GM19351 (cell line): ENCODE measurements around the gene LIPT2.

Source experiments
- ATAC-seq: cut with Tn5 transposase; IDR thresholded peaks from one replicate; pipeline ENCODE4 v1.9.1; 2021; ENCODE audit warnings: mild to moderate bottlenecking, moderate library complexity; ENCODE audit not compliant: unreplicated experiment

LIPT2 gene

GRCh38 chr11:74504100-74504691 lies 10.7 kb upstream of the LIPT2 start:
- no peak for ATAC-seq

- ATAC-seq, result no peak
Measured at GRCh38 chr11:74494916-74495315, 1.4 kb upstream of the LIPT2 start.

GRCh38 chr11:74493791-74494630 lies 487 bp upstream of the LIPT2 start:
- ATAC-seq, result no peak

GRCh38 chr11:74492084-74492483 lies 1.4 kb downstream of the LIPT2 start:
- no peak for ATAC-seq

- ATAC-seq, result no peak
Measured at GRCh38 chr11:74490941-74491340, 2.6 kb downstream of the LIPT2 start.

DNA sequence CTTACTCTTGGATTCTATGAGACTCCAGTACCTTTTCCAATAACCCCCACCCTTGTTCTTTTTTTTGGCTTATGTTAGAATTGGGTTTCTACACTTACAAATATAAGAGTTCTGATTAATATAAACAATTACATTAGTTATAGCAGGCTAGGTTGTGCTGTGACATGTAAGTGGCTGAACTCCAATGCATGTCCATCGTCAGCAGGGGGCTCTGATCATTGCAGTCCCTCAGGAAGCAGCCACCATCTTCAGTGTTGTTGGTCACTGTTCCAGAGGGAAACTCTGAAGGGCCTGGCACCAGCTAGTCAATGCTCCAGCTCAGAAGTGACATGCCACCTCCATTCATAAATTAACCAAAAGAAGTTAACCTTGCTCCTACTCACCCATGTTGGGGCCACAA lies 5.6 kb downstream of the LIPT2 start:
- ATAC-seq, result no peak

DNA sequence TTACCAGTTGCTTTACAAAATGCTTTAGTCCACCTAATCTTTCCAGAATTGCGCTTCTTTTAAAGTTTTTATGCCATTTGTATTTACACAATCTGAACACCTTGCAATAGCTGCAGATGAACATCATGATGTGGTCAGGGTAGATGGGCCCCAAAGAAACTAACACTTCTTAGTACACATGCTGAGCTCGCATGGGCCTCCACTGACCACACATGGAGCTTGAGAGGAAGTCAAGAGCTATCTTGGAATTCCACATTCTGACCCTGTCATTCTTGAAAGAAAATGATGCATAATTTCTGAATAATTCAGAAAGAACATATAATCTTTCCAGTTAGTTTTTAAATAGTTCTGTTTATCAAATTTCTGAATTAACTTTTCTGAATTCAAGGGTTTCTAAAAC lies 7.7 kb downstream of the LIPT2 start:
- no peak for ATAC-seq

DNA sequence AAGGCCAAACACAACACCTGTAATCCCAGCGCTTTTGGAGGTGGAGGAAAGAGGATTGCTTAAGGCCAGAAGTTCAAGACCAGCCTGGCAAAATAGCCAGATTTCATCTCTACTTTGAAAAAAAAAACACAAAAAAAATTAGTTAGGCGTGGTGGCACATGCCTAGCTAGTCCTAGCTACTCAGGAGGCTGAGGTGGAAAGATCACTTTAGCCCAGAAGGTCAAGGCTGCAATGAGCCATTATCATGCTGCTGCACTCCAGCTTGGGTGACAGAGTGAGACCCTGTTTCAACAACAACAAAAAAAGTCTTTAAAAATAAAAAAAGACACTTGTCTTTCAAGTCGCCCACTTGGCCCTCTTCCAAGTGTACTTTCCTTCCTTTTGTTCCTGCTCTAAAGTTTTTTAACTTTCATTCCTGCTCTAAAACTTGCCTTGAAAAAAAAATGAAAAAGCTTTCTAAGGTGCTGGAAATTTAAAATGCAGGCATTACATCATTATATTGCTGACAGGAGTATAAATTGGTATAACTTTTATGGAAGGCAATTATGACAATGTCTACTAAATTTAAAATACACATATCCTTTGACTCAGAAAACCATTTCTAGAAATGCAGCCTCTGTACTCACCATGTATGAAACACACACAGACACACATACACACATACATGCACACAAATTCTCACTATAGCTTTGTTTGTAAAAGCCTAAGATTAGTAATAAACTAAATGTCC lies 12.7 kb downstream of the LIPT2 start:
- no peak for ATAC-seq

DNA sequence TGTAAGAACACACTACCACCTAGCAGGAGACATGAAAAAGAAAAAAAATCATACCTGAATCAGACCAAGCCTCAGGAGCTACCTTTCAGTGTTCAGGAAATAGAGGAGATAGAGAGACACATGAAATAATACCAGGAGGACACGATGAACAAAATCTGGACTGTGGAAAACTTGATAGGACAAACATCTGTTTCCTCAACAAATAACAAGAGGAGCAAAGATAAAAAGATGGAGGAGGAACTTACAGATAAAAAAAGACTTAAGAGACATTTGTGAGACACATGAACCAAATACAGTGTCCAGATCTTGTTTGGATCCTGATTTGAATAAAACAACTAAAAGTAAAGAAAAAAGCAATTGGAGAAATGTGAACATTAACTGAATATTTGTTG lies 13.8 kb downstream of the LIPT2 start:
- no peak for ATAC-seq

DNA sequence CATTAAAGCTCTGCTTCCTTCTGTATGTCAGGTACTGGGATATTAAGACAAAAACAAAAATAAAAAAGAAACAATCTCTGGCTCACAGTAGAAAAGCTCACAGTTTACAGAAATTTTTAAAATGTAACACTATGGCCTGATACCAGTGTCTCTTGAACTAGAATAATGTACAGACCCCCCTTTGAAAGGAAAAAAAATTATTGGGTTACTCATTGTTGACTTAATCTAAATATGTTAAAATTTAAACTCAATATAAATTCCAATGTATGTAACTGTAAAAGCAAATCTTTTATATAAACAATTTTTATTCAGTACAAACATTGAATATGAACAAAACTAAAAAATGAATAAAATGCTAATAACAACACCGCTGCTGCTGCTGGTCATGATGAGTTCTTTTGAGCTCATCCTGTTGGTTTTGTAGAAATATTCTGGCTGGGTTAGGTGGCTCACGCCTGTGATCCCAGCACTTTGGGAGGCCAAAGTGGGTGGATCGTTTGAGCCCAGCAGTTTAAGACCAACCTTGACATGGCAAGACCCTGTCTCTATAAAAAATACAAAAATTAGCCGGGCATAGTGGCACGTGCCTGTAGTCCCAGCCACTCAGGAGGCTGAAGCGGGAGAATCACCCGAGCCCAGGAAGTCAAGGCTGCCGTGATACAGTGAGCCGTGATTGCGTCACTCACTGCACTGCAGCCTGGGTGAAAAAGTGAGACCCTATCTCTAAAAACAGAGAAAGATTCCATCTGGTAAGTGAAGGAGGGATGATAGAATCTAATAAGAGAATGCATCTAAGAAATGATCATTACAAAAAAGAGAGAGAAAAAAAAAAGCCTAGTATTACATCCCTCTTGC lies 14.4 kb downstream of the LIPT2 start:
- ATAC-seq, result no peak

DNA sequence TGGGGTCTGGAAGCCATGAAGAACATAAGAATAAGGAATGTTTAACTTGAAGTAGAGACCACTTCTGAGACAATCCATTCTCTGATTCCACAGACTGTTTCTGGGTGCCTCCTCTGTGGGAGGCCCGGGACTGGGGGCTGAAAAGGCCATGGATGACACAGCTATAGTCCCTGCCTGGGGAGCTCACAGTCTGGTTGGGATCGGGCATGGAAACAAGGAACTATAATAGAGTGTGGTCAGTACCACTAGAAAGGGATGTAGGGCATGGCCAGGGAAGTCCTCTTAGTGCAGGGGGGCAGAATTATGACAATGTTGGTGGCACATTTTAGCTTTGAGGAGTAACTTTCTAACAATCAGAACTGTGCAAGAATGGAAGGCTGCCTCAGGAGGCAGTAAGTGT lies 17.0 kb downstream of the LIPT2 start:
- no peak for ATAC-seq

DNA sequence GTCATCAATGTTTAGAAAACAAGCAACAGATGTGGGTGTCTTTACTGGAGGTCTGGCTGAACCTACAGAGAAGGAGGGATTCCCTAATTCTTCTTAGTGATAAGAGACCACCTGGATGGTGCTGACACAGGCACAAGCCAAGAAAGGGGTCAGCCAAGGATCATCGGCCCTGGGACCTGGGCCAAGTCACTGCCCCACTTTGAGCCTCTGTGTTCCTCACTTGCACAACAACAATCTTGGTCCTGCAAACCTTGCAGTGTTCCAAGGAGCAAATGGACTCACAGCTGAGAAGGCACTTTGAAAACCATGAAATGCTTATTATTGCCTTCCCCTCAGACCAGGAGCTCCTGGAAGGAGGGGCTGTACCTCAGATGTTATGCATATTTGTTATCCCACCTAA lies 19.2 kb downstream of the LIPT2 start:
- ATAC-seq, result no peak

DNA sequence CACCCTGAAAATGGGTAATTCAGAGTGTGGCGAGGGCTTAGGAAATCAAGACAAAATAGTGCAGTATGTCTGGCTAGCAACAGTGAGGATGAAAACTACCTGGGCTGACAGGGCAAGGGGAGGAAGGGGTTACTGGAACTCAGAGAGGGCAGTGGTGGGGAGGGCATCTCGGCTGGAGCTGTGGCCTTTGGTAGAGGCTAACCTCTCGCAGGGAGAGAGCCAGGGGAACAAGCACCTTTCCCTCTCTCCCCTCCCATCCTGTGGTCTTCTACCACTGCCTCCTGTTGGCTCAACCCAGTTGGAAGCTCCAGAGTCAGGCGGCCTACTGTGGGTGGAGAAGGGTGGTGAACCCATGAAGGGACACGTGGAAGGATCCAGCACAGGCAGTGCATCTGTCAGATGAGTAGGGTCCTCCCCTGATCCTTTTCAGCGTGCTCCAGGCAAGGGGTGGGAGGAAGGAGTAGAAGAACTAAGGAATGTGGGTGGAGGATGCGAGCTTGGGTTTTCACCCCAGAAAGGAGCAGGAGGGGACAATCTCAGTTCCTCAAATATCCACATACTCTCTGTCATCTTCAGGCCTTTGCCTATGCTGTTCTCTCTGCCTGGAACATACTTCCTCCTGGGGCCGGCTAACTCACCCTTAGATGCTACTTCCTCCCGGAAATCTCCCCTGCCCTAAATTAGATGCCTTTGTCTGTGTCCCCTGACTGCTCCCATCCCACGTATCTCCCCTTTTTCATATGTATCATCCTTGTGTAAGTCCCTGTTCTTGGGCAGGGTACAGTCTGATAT lies 19.9 kb downstream of the LIPT2 start:
- no peak for ATAC-seq

DNA sequence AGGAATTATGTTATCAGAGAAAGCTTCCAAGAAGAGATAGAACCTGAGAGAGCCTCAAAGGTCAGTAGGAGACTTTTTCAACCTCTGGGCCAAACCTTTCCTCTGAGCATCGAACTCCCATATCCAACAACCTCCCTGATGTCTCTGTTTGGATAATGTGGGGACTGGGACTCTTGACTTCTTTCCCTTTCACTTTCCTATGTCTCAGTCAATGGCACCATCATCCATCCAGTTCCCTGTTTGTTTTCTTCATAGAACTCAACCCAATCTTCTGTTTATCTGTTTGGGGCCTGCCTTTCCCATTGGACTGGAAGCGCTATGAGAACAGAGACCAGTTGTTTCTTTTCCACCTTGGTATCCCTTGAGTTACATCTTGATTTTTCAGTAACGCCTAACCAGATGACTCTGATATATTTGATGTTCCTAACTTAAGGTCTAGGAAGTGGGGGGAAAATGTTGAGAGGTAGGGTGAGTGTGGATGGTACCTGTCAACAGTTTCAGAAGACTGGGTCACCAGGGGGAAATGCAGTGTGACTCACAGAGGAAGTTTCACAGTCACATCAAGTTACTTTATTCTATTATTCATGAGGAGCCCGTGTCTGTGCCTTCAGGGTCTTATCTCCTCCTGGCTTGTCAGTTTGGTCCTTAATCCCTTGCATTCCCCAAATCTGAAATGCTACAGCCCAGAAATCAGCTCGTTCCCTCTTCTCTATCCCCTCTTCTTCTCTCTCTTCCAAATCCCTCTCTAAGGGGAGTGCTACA lies 21.7 kb downstream of the LIPT2 start:
- ATAC-seq, result no peak

DNA sequence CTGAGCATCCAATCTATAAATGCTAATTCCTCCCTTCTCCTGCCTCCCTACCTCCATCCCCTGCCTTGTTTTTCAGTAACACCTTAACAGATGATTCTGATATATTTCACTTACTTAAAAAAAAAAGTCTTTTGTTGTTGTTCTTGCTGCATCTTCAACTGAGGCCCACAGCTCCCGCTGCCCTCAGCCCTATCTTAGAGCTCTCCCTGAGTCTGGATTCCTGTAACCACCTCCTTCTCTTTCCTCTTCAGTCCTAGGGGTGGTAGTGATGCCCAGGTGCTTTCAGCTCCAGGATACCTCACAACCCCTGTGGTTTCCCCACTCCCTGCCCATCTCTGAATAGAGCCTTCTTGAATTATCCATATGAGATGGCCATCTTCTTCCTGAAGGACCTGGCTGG lies 22.5 kb downstream of the LIPT2 start:
- ATAC-seq, result no peak

DNA sequence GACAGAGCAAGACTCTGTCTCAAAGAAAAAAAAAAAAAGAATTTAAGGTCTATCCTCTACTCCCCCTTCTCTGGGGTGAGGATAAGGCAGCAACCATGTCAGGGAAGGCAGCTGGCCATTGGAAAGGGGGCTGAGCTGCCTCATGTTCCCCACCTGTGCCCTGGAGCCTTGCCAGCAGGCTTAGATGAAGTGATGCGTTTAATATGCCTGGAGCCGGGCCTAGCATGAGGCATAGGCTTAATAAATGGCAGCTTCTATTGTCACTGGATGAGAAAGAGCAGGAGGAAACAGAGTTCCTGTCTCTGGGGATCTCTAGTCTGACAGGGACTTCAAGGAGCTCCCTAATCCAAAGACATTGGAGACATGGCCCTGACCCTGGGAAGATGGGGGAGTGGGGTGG lies 23.0 kb downstream of the LIPT2 start:
- ATAC-seq, result no peak

GRCh38 chr11:74468936-74469335 lies 24.6 kb downstream of the LIPT2 start:
- ATAC-seq, result no peak

- no peak for ATAC-seq
Measured at GRCh38 chr11:74468521-74468920, 25.0 kb downstream of the LIPT2 start.

GRCh38 chr11:74468058-74468457 lies 25.5 kb downstream of the LIPT2 start:
- no peak for ATAC-seq
